K562 (cell line): Measurements from ENCODE around the gene MYL4. TPM values are rescaled to one million over a fixed set of nuclear protein-coding genes. Genes with fewer than 3 reads are reported as not detected.

ENCODE experiments used
- ATAC-seq: fragments of 200-7000 bp; cut with Tn5 transposase; 3 replicates; pipeline ENCODE4 v1.9.1; 2020; ENCODE audit warnings: moderate library complexity
- BruUV-seq: library from RNA; stranded (reverse); fragments of 400-500 nt; replicated peaks from 2 replicates; lab custom pipeline; 2021; lab: Mats Ljungman, UMichigan
- CTCF ChIA-PET: fragments of 300-600 bp; formaldehyde crosslinking; extraction: SDS; loops from one replicate; lab custom pipeline; 2021; ENCODE audit warnings: low intra/inter-chr PET ratio; lab: Yijun Ruan, JAX
- POLR2A ChIA-PET: fragments of 300-600, 350-650 bp; sonication (Branson Sonifier 250); formaldehyde crosslinking; extraction: SDS; loops from one replicate; lab custom pipeline; 2021; ENCODE audit warnings: antibody characterized with exemption, inconsistent platforms; lab: Yijun Ruan, JAX
- DNase-seq, 4 experiments: peaks; one replicate each; pipeline versions ENCODE4 v3.0.0 to v3.0.0-alpha.2; 2011 to 2018; ENCODE audit warnings: low spot score in 3 of 4, mixed read lengths in 3 of 4; ENCODE audit errors: extremely low read depth in 1 of 4
- FAIRE-seq: peaks from 2 replicates; lab custom pipeline; 2011; peaks lifted over from hg19 to GRCh38; lab: Jason Lieb, UNC
- H2AFZ ChIP-seq: 2 replicates; pipeline ENCODE4 v1.6.0; 2011; ENCODE audit warnings: low read depth, low read length, control low read depth, inconsistent platforms
- H3K27ac ChIP-seq: fragments of 200-600 bp; 3 replicates; pipeline ENCODE4 v1.8.0; 2011; ENCODE audit warnings: low read depth, mild to moderate bottlenecking, control low read depth, inconsistent platforms, low read length, moderate library complexity, mixed read lengths; ENCODE audit errors: extremely low read depth
- H3K27me3 ChIP-seq, 2 experiments: fragments of 300-600 bp in 1 of 2; 2 replicates in 1 of 2; 3 replicates in 1 of 2; pipeline versions ENCODE4 v1.6.0 to v1.8.0; 2011; ENCODE audit warnings: inconsistent platforms in 2 of 2, low read length in 2 of 2, mild to moderate bottlenecking in 1 of 2, mixed read lengths in 1 of 2, moderate library complexity in 1 of 2; ENCODE audit not compliant: control insufficient read depth in 2 of 2, insufficient read depth in 2 of 2
- H3K36me3 ChIP-seq: fragments of 300-600 bp; 3 replicates; pipeline ENCODE4 v1.8.0; 2011; ENCODE audit warnings: mild to moderate bottlenecking, low read length, inconsistent platforms; ENCODE audit not compliant: control insufficient read depth, insufficient read depth
- H3K4me1 ChIP-seq, 2 experiments: fragments of 200-600 bp in 1 of 2; replicated peaks in 1 of 2; 2 replicates in 1 of 2; 3 replicates in 1 of 2; pipeline versions ENCODE4 v1.5.1 to v1.8.0; 2011; ENCODE audit warnings: inconsistent platforms in 2 of 2, low read length in 2 of 2, mild to moderate bottlenecking in 1 of 2, mixed read lengths in 1 of 2, moderate library complexity in 1 of 2; ENCODE audit not compliant: control insufficient read depth in 2 of 2, insufficient read depth in 2 of 2
- H3K4me2 ChIP-seq: 2 replicates; pipeline ENCODE4 v1.6.1; 2011; ENCODE audit warnings: low read length, control low read depth, inconsistent platforms, mixed read lengths; ENCODE audit not compliant: insufficient read depth
- H3K4me3 ChIP-seq: fragments of 200-600 bp; sonication (generic), shearing (Covaris generic); 2 replicates; pipeline ENCODE4 v1.5.1; 2016; ENCODE audit warnings: control low read depth, inconsistent platforms
- H3K79me2 ChIP-seq: fragments of 200-600 bp; 3 replicates; pipeline ENCODE4 v1.8.0; 2011; ENCODE audit warnings: low read length, inconsistent platforms; ENCODE audit not compliant: control insufficient read depth, insufficient read depth
- H3K9ac ChIP-seq, 2 experiments: 2 replicates each; pipeline versions ENCODE4 v1.6.0 to v1.6.1; 2011; ENCODE audit warnings: low read depth in 2 of 2, low read length in 2 of 2, control low read depth in 1 of 2, inconsistent platforms in 1 of 2, mild to moderate bottlenecking in 1 of 2, mixed read lengths in 1 of 2; ENCODE audit not compliant: insufficient read depth in 1 of 2
- H3K9me1 ChIP-seq: one replicate; pipeline ENCODE4 v1.6.0; 2011; ENCODE audit warnings: inconsistent platforms, mild to moderate bottlenecking, low read length, moderate library complexity; ENCODE audit not compliant: control insufficient read depth, insufficient read depth
- H3K9me3 ChIP-seq: replicated peaks from 2 replicates; pipeline ENCODE4 v1.5.1; 2011; ENCODE audit warnings: low read depth, low read length, inconsistent platforms; ENCODE audit not compliant: control insufficient read depth, insufficient read depth
- H4K20me1 ChIP-seq: replicated peaks from 2 replicates; pipeline ENCODE4 v1.6.1; 2011; ENCODE audit warnings: low read length, inconsistent platforms, mixed read lengths; ENCODE audit not compliant: control insufficient read depth, insufficient read depth
- ADNP ChIP-seq: fragments of 200-800 bp; sonication (Bioruptor generic); IDR thresholded peaks from 2 replicates; pipeline ENCODE4 v1.6.1; 2016; ENCODE audit warnings: missing genetic modification characterization, missing compliant biosample characterization
- BCL6 ChIP-seq: fragments of 250-450 bp; sonication (Bioruptor Pico); IDR thresholded peaks from 2 replicates; pipeline ENCODE4 v1.4.0; 2020
- CHAMP1 ChIP-seq: fragments of 450-650 bp; IDR thresholded peaks from 2 replicates; pipeline ENCODE4 v1.6.1; 2016; ENCODE audit warnings: mild to moderate bottlenecking
- CREB1 ChIP-seq, 2 experiments: sonication (generic) in 1 of 2; formaldehyde crosslinking in 1 of 2; IDR thresholded peaks; 2 replicates each; pipeline versions ENCODE4 v1.6.1 to v1.8.0; 2012 to 2022; ENCODE audit warnings: inconsistent platforms in 1 of 2, mild to moderate bottlenecking in 1 of 2, missing genetic modification reagents in 1 of 2, moderate library complexity in 1 of 2
- E2F6 ChIP-seq, 2 experiments: IDR thresholded peaks; 2 replicates each; pipeline ENCODE4 v1.6.1; 2011; ENCODE audit warnings: borderline replicate concordance in 1 of 2, control low read depth in 1 of 2, low read depth in 1 of 2, low read length in 1 of 2, mild to moderate bottlenecking in 1 of 2, mixed read lengths in 1 of 2, moderate library complexity in 1 of 2; ENCODE audit not compliant: insufficient read depth in 1 of 2, insufficient read length in 1 of 2, poor library complexity in 1 of 2, severe bottlenecking in 1 of 2; ENCODE audit errors: extremely low read depth in 1 of 2
- HMG20B ChIP-seq: fragments of 250-450 bp; sonication (Bioruptor Pico); IDR thresholded peaks from 2 replicates; pipeline ENCODE4 v1.5.0; 2021; ENCODE audit warnings: mild to moderate bottlenecking
- IFI16 ChIP-seq: fragments of 250-450 bp; sonication (Bioruptor Pico); IDR thresholded peaks from 2 replicates; pipeline ENCODE4 v2.1.2; 2022; ENCODE audit warnings: mild to moderate bottlenecking, inconsistent platforms
- IRF2 ChIP-seq: sonication (generic); formaldehyde crosslinking; IDR thresholded peaks from 2 replicates; pipeline ENCODE4 v1.8.1; 2022; ENCODE audit warnings: mild to moderate bottlenecking, missing genetic modification reagents
- MAFF ChIP-seq: IDR thresholded peaks from 2 replicates; pipeline ENCODE4 v1.6.1; 2012; ENCODE audit warnings: low read length, improper control_type of control experiment
- NBN ChIP-seq: fragments of 450-650 bp; IDR thresholded peaks from 2 replicates; pipeline ENCODE4 v1.6.1; 2016; ENCODE audit warnings: low read depth, mild to moderate bottlenecking
- NEUROD1 ChIP-seq: fragments of 150-350 bp; IDR thresholded peaks from 2 replicates; pipeline ENCODE4 v1.6.1; 2014; ENCODE audit warnings: borderline replicate concordance, low read length, low read depth; ENCODE audit not compliant: partially characterized antibody
- NFXL1 ChIP-seq: fragments of 450-650 bp; formaldehyde crosslinking; IDR thresholded peaks from 2 replicates; pipeline ENCODE4 v1.4.0; 2021; ENCODE audit warnings: mild to moderate bottlenecking
- PPARD ChIP-seq: fragments of 250-450 bp; sonication (Bioruptor Pico); IDR thresholded peaks from 2 replicates; pipeline ENCODE4 v1.8.0; 2022; ENCODE audit warnings: inconsistent platforms, mild to moderate bottlenecking, moderate library complexity
- SMARCC2 ChIP-seq: fragments of 450-650 bp; IDR thresholded peaks from 2 replicates; pipeline ENCODE4 v1.6.1; 2017; ENCODE audit warnings: antibody characterized with exemption, moderate library complexity, mild to moderate bottlenecking, low read depth
- TBP ChIP-seq: optimal IDR thresholded peaks from 2 replicates; pipeline ENCODE3; 2011; ENCODE audit warnings: low read depth, low read length, improper control_type of control experiment
- TEAD1 ChIP-seq, 2 experiments: fragments of 450-650 bp in 1 of 2; sonication (generic) in 1 of 2; formaldehyde crosslinking; IDR thresholded peaks; 2 replicates each; pipeline versions ENCODE4 v1.4.0 to v1.8.0; 2020 to 2022; ENCODE audit warnings: mild to moderate bottlenecking in 2 of 2, missing genetic modification reagents in 1 of 2
- ZNF146 ChIP-seq: IDR thresholded peaks from one replicate; pipeline ENCODE4 v1.6.1; 2018; ENCODE audit warnings: missing compliant biosample characterization; ENCODE audit not compliant: unreplicated experiment
- ZNF354B ChIP-seq: fragments of 250-450 bp; sonication (Bioruptor Pico); IDR thresholded peaks from 2 replicates; pipeline ENCODE4 v1.4.0; 2020
- ZNF583 ChIP-seq: fragments of 250-450 bp; sonication (Bioruptor Pico); IDR thresholded peaks from 2 replicates; pipeline ENCODE4 v1.4.0; 2020
- ZNF584 ChIP-seq: fragments of 200-800 bp; sonication (Bioruptor generic); IDR thresholded peaks from 2 replicates; pipeline ENCODE4 v1.6.1; 2016; ENCODE audit warnings: low read depth, mild to moderate bottlenecking, missing genetic modification characterization, missing compliant biosample characterization
- WGBS: fragments of 100-300 bp; shearing (Covaris generic); methylation state at CpG from one replicate; pipeline ENCODE4 v1.1.6; 2016; ENCODE audit warnings: low coverage, mixed read lengths; ENCODE audit not compliant: insufficient coverage; ENCODE audit errors: missing lambda C conversion rate; 5-methylcytosine and 5-hydroxymethylcytosine counted together
- in situ Hi-C: fragments of 300-500 bp; cut with MboI; formaldehyde crosslinking; loops from 4 replicates; pipeline ENCODE4 v1.15.0; 2018; ENCODE audit warnings: inconsistent platforms, mixed read lengths
- intact Hi-C: fragments of 100-400 bp; cut with micrococcal nuclease; formaldehyde crosslinking; loops from 2 replicates; pipeline ENCODE4 v1.14.2; 2022
- polyA plus RNA-seq, 8 experiments: library from polyadenylated mRNA; depleted of rRNA in 4 of 8; stranded (reverse) in 5 of 8; unstranded in 3 of 8; fragments of >200 nt; fragmentation: Nextera tagmentation in 2 of 8; fragmentation: Illumina TruSeq in 1 of 8; extraction: Ambion mirVana in 2 of 8; extraction: Trizol in 1 of 8; gene quantifications; 2 replicates each; pipeline versions ENCODE4 v1.2.1 to v1.2.3, GENCODE V29; 2011 to 2014; ENCODE audit warnings: inconsistent platforms in 1 of 8, missing spikeins in 1 of 8
- total RNA-seq, 7 experiments: library from RNA; depleted of rRNA in 6 of 7; stranded (reverse); fragments of >200 nt in 6 of 7; fragmentation: Illumina TruSeq in 2 of 7; extraction: Trizol in 2 of 7; gene quantifications; 2 replicates each; pipeline versions ENCODE4 v1.2.1 to v1.2.3, GENCODE V29; 2011 to 2021; ENCODE audit warnings: low replicate concordance in 1 of 7

The MYL4 gene
- total and polyA plus RNA-seq, 9 of the 15 experiments (the other 6 are each of a cell fraction or from before 2014, with no cell fraction given): 117 to 423 (median 221) TPM

- CTCF ChIA-PET: no interaction called here
- FAIRE-seq (peak; percentile 95), DNase-seq (peak; percentile 83 to 94 (median 87)), ATAC-seq (peak; percentile 96)
- no peaks in the 10 kb centered on the region for H4K20me1 ChIP-seq
- no peaks in the 10 kb centered on the region for H3K27me3 ChIP-seq
- peaks cover 13% of the 10 kb centered on the region; the same call in 2 of the 3 replicates for H3K79me2 ChIP-seq
- 0% methylated on average over 6 of the region's 6 CpGs for WGBS
- peak overlapping the region; percentile 58 for H2AFZ ChIP-seq
- H3K27ac ChIP-seq: peak overlapping the region; percentile 81
- intact Hi-C loops: no loop called here
- peaks cover 57% of the 10 kb centered on the region for H3K36me3 ChIP-seq
- in situ Hi-C loops: no loop called here
- H3K9me1 ChIP-seq: no peaks in the 10 kb centered on the region
- H3K4me1 ChIP-seq: peaks cover 27 to 33% of the 10 kb centered on the region in 2 experiments; a peak in 4 of 5 replicates
- BruUV-seq: no TSS peak
- H3K4me3 ChIP-seq: no peak overlapping the region; the same call in 1 of the 2 replicates
- peak overlapping the region; percentile 58 to 78; a peak in 3 of 4 replicates for H3K9ac ChIP-seq
- peak overlapping the region; percentile 83 for H3K4me2 ChIP-seq
- POLR2A ChIA-PET: interaction anchor here (0.6 to 2.4 kb wide), 8 partner anchors 9 to 119 kb away, joined by 3 to 26 read pairs (median 3); partner anchors contain the start of genes CDC27 and MYL4
- peaks cover 15% of the 10 kb centered on the region for H3K9me3 ChIP-seq
- TF ChIP-seq IFI16 (CRISPR knock-in tag) (no peak), MAFF (no peak), ZNF583 (peak; percentile 48; the same call in 1 of the 2 replicates), NEUROD1 (peak; percentile 65), ZNF146 (CRISPR knock-in tag) (no peak), ZNF584 (CRISPR knock-in tag) (peak; percentile 70; the same call in 1 of the 2 replicates), HMG20B (CRISPR knock-in tag) (no peak), TEAD1 (CRISPR knock-in tag; IDR thresholded peaks at IDR 0.05) (no peak; a peak in 1 of 4 replicates), E2F6 (IDR thresholded peaks at IDR 0.05; ENCODE audit: borderline replicate concordance in 1 of 2, extremely low read depth in 1 of 2, insufficient read depth in 1 of 2, insufficient read length in 1 of 2, low read depth in 1 of 2, low read length in 1 of 2, poor library complexity in 1 of 2, severe bottlenecking in 1 of 2) (peak in 1 of 2 experiments; percentile 17), TBP (no peak), IRF2 (CRISPR knock-in tag) (no peak), SMARCC2 (peak; percentile 92), PPARD (CRISPR knock-in tag) (no peak), NBN (peak; percentile 80; the same call in 1 of the 2 replicates), NFXL1 (CRISPR knock-in tag) (no peak), CREB1 (IDR thresholded peaks at IDR 0.05) (no peak), CREB1 (CRISPR knock-in tag; IDR thresholded peaks at IDR 0.05) (no peak), BCL6 (peak; percentile 8; the same call in 1 of the 2 replicates), ZNF354B (CRISPR knock-in tag) (no peak), ADNP (tag) (peak; percentile 71; the same call in 1 of the 2 replicates), CHAMP1 (0 out of 2 replicates have a peak, but pooled peaks have one; percentile 22)
Observed at GRCh38 chr17:47218896-47219430, 9.8 kb downstream of the MYL4 start.
